ENCODE data around the gene PRF1. TPM values are rescaled to one million over a fixed set of nuclear protein-coding genes. Genes with fewer than 3 reads are reported as not detected.

The PRF1 gene
- total RNA-seq, 4 donors from 2014 or later, result 3.0 to 21.4 (median 3.6) TPM

DNA sequence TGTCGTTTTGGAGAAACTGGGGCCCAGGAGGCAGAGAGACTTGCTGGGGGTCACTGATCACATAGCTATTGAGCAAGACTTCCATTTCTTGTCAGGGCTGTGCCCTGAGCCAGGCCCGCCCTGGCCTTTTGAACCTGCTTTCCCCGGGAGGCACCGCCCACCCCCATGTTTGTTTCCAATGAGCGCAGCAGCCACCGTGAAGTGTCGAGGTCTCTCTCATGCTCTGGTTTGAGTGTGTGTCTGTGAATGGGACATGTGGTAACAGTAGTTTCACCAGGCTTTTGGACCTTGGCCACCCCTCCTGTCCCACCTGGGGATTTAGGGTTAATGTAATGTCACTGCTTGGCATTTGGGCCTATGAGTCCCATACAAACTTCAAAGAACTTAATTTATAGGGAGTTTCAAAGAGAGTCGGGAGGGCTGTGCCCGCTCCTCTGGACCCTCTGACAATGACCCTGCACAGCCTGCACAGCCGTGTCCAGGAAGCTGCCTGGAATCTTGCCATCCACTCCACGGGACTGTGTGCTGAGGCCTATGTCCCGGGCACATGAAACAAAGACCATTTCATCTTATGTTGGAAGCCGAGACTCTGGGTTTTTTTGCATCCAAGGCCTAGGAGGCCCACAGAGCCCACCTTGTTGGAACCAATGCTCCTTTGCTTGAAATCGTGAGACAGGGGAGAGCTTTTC lies 6.3 kb downstream of the PRF1 start:
- TF ChIP-seq, protein P1, sequence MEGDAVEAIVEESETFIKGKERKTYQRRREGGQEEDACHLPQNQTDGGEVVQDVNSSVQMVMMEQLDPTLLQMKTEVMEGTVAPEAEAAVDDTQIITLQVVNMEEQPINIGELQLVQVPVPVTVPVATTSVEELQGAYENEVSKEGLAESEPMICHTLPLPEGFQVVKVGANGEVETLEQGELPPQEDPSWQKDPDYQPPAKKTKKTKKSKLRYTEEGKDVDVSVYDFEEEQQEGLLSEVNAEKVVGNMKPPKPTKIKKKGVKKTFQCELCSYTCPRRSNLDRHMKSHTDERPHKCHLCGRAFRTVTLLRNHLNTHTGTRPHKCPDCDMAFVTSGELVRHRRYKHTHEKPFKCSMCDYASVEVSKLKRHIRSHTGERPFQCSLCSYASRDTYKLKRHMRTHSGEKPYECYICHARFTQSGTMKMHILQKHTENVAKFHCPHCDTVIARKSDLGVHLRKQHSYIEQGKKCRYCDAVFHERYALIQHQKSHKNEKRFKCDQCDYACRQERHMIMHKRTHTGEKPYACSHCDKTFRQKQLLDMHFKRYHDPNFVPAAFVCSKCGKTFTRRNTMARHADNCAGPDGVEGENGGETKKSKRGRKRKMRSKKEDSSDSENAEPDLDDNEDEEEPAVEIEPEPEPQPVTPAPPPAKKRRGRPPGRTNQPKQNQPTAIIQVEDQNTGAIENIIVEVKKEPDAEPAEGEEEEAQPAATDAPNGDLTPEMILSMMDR (IDR thresholded peaks at IDR 0.05), result no peak
- DNase-seq (ENCODE audit: low spot score) (no peak), ATAC-seq (ENCODE audit: low FRiP score) (no peak)

DNA sequence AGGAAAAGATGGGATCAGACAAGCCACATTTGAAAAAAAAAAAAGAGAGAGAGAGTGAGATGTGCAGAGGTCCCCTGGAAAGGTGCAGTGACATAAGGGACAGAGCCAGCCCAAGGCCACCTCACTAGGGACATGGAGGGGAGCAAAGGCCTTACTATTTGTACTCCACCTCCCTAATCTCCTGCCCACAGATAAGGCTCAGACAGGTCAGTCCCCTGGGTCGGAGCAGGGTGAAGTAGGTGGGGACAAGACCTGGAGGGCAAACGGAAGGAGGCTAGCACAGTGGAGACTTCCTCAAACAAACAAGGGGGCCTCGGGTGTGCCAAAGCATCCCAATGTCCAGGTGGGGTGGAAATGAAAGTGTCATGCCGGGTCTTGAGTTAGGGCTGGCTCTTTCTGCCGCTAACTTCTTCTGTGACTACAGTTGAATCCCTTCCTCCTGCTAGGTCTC lies 7.0 kb downstream of the PRF1 start:
- no peak for DNase-seq (ENCODE audit: low spot score)
- no peak for ATAC-seq (ENCODE audit: low FRiP score)
- TF ChIP-seq, protein P1 (IDR thresholded peaks at IDR 0.05), result no peak

DNA sequence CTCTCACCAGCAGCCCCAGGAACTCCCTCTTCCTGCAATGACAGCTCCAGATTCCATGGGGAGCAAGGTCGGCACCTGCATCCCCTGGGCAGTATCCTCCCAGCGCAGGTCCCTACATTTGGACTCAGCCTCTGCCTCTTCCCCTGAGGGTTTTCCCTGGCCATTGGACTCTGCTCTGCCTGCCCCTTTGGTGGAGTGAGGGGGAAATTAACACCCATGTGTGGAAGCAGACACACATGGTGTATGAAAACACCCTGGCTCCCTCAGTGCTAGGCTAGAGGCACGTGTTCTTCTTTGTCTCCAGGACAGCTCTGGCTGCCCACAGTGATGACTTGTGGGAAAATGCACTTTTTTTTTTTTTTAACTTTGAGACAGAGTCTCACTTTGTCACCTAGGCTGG lies 8.4 kb downstream of the PRF1 start:
- ATAC-seq (ENCODE audit: low FRiP score), result no peak
- no peak for DNase-seq (ENCODE audit: low spot score)
- TF ChIP-seq, protein P1 (IDR thresholded peaks at IDR 0.05), result no peak

- DNase-seq (ENCODE audit: low spot score) (no peak), ATAC-seq (ENCODE audit: low FRiP score) (no peak)
- TF ChIP-seq, protein P1 (IDR thresholded peaks at IDR 0.05), result no peak
These were observed 9.0 kb downstream of the PRF1 start for GRCh38 chr10:70593513-70593890.

DNA sequence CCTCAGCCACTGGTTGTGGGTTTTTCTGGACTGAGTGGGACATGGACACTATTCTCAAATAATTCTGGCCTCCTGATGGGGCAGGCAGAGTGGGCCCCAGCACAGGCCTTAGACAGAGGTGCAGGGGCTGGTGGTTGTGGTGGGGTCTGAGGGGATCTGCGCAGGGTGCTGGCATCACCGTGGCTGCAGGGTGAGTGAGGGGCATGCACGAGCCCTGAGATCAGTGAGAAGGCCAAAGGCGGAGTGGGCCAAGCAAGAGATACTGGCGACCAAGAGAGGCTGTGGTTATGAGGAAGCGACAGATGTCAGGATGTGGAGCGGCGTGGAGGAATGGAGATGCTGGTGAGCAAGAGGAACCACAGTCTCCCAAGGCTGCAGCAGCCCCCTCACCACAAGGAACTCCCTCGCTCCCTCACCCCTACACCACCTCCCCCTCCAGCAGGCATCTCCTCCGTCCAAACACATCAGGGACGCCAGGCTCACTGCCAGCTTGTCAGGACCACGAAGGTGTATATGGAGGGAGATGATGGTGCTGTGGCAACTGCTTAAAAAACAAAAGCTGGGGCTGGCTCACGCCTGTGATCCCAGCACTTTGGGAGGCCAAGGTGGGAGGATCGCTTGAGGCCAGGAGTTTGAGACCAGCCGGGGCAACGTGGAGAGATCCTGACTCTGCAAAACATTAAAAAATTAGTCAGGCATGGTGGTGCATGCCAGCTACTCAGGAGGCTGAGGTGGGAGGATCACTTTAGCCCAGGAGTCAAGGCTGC lies 9.6 kb downstream of the PRF1 start:
- DNase-seq (ENCODE audit: low spot score) (no peak), ATAC-seq (ENCODE audit: low FRiP score) (no peak)
- TF ChIP-seq, protein P1 (IDR thresholded peaks at IDR 0.05), result no peak

DNA sequence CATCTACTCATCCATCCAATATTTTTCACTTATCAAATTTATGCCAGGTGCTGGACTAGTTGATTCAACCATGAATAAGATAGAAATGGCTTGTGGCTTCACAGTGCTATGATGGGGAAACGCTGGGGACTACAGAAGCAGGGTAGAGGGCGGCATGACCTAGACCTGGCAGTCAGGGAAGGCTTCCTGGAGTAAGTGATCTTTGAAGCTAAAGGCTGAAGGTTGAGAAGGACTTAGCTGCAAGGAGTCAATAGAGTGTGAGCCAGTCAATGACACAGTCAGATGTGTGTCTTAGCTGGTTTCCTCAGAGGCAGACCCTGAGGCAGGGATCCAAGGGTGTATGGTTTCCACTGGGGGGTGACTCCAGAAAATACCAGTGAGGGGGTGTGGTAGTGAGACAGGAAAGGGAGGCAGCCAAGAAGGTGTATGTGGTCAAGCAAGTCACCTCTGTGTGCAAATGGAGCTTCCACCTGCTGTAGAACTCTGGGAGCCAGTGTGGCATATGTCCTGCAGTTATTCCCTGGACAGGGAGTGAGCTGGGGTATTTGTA lies 10.3 kb downstream of the PRF1 start:
- no peak for DNase-seq (ENCODE audit: low spot score)
- no peak for ATAC-seq (ENCODE audit: low FRiP score)
- TF ChIP-seq, protein P1 (IDR thresholded peaks at IDR 0.05), result no peak

Data from omental fat pad (tissue), 4 donors.